Measurements from ENCODE around the gene HS6ST3.

DNA sequence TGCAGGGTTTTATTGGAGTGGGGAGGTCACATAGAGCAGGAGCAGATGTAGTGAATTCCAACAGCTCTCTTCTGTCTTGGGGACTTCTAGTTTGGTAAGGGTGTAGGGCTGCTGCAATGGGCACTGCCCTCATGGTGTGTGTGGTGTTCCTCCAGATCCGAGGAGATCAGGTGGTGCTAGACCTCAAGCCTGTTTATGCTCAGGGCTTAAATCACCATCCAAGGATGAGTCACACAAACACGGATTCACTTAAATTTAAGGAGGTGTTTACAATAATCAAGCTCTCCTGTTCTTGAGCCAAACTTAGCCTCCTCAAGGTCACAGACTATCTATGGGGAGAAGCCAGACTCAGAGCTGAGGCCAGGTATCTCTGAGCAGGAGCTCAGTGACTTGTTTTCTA lies 23.0 kb downstream of the HS6ST3 start:
- TF ChIP-seq POLR2AphosphoS5 (IDR thresholded peaks at IDR 0.05): no peak
- TF ChIP-seq, protein P1, sequence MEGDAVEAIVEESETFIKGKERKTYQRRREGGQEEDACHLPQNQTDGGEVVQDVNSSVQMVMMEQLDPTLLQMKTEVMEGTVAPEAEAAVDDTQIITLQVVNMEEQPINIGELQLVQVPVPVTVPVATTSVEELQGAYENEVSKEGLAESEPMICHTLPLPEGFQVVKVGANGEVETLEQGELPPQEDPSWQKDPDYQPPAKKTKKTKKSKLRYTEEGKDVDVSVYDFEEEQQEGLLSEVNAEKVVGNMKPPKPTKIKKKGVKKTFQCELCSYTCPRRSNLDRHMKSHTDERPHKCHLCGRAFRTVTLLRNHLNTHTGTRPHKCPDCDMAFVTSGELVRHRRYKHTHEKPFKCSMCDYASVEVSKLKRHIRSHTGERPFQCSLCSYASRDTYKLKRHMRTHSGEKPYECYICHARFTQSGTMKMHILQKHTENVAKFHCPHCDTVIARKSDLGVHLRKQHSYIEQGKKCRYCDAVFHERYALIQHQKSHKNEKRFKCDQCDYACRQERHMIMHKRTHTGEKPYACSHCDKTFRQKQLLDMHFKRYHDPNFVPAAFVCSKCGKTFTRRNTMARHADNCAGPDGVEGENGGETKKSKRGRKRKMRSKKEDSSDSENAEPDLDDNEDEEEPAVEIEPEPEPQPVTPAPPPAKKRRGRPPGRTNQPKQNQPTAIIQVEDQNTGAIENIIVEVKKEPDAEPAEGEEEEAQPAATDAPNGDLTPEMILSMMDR (IDR thresholded peaks at IDR 0.05): no peak
- no peak for TF ChIP-seq POLR2A (IDR thresholded peaks at IDR 0.05)

Data from sigmoid colon (tissue), 4 donors.